Common myeloid progenitor, CD34-positive (primary cell): ENCODE results near the gene HMG20B.
A peak's percentile ranks its signal among the peaks of the same experiment; 100 is the strongest.

Experiments used
- CTCF ChIA-PET: fragments of 350-600 bp; sonication (Branson Sonifier 250); formaldehyde crosslinking; loops from one replicate; lab custom pipeline; 2021; ENCODE audit warnings: antibody characterized with exemption; lab: Charles Lee
- POLR2A ChIA-PET: fragments of 350-600 bp; sonication (Branson Sonifier 250); formaldehyde crosslinking; loops from one replicate; lab custom pipeline; 2021; ENCODE audit warnings: antibody characterized with exemption; lab: Charles Lee
- DNase-seq, 3 donors: peaks; one replicate each; pipeline versions ENCODE4 v3.0.0 to v3.0.0-alpha.2; 2013
- H3K27ac ChIP-seq, 2 experiments: 1 replicate in 1 of 2; 2 replicates in 1 of 2; pipeline ENCODE4 v1.7.0; 2013; ENCODE audit warnings: inconsistent platforms in 2 of 2, low read length in 2 of 2, mild to moderate bottlenecking in 2 of 2, low read depth in 1 of 2, moderate library complexity in 1 of 2; ENCODE audit not compliant: severe bottlenecking in 2 of 2, insufficient read depth in 1 of 2, poor library complexity in 1 of 2
- H3K27me3 ChIP-seq, 5 experiments: replicated peaks in 2 of 5; 1 replicate in 3 of 5; 2 replicates in 2 of 5; pipeline versions ENCODE4 v1.6.1 to v1.7.0; 2013; ENCODE audit warnings: low read length in 4 of 5, mild to moderate bottlenecking in 2 of 5, moderate library complexity in 2 of 5, inconsistent platforms in 1 of 5; ENCODE audit not compliant: insufficient read depth in 5 of 5, control insufficient read depth in 4 of 5
- H3K36me3 ChIP-seq, 4 experiments: 1 replicate in 2 of 4; 2 replicates in 2 of 4; pipeline versions ENCODE4 v1.6.1 to v1.7.0; 2013; ENCODE audit warnings: low read length in 3 of 4, control low read depth in 1 of 4, mild to moderate bottlenecking in 1 of 4; ENCODE audit not compliant: control insufficient read depth in 4 of 4, insufficient read depth in 4 of 4
- H3K4me1 ChIP-seq, 4 experiments: 1 replicate in 3 of 4; 2 replicates in 1 of 4; pipeline versions ENCODE4 v1.6.1 to v1.7.1; 2013; ENCODE audit warnings: low read length in 3 of 4, mild to moderate bottlenecking in 3 of 4, control low read depth in 1 of 4, inconsistent platforms in 1 of 4, moderate library complexity in 1 of 4; ENCODE audit not compliant: control insufficient read depth in 4 of 4, insufficient read depth in 4 of 4; ENCODE audit errors: control extremely low read depth in 1 of 4
- H3K4me3 ChIP-seq, 7 experiments: 1 replicate in 4 of 7; 2 replicates in 3 of 7; pipeline versions ENCODE4 v1.5.1 to v1.7.0; 2013; ENCODE audit warnings: mild to moderate bottlenecking in 7 of 7, low read length in 6 of 7, moderate library complexity in 6 of 7, inconsistent platforms in 2 of 7, low read depth in 2 of 7, control low read depth in 1 of 7; ENCODE audit not compliant: insufficient read depth in 4 of 7, control insufficient read depth in 1 of 7; ENCODE audit errors: extremely low read depth in 1 of 7
- H3K9me3 ChIP-seq, 5 experiments: 1 replicate in 4 of 5; 2 replicates in 1 of 5; pipeline versions ENCODE4 v1.6.1 to v1.7.1; 2013; ENCODE audit warnings: low read length in 4 of 5, mild to moderate bottlenecking in 2 of 5, inconsistent platforms in 1 of 5, low read depth in 1 of 5, moderate library complexity in 1 of 5; ENCODE audit not compliant: control insufficient read depth in 4 of 5, insufficient read depth in 2 of 5; ENCODE audit errors: control extremely low read depth in 1 of 5
- WGBS: methylation state at CpG from one replicate; pipeline ENCODE4 v1.1.5; 2013; ENCODE audit not compliant: insufficient coverage; 5-methylcytosine and 5-hydroxymethylcytosine counted together

Gene HMG20B

GRCh38 chr19:3537101-3537437, 35.7 kb upstream of the HMG20B start:
- DNase-seq: no peak
- CTCF ChIA-PET: interaction anchor here (0.9 kb wide), 1 partner anchor 20 kb away, joined by 3 read pairs; no protein-coding TSS in a partner anchor
- 96% methylated on average over 8 of the region's 13 CpGs for WGBS
- no peaks in the 10 kb centered on the region for H3K9me3 ChIP-seq
- peaks cover 0 to 4% (median 0%) of the 10 kb centered on the region in 4 experiments for H3K4me1 ChIP-seq
- H3K4me3 ChIP-seq: no peak overlapping the region
- H3K27ac ChIP-seq: no peak overlapping the region
- POLR2A ChIA-PET: interaction anchor here (0.9 kb wide), 2 partner anchors 17 to 24 kb away, joined by 3 to 4 read pairs; no protein-coding TSS in a partner anchor
- H3K36me3 ChIP-seq: peaks cover 13 to 64% (median 40%) of the 10 kb centered on the region in 4 experiments
- H3K27me3 ChIP-seq: no peaks in the 10 kb centered on the region

DNA sequence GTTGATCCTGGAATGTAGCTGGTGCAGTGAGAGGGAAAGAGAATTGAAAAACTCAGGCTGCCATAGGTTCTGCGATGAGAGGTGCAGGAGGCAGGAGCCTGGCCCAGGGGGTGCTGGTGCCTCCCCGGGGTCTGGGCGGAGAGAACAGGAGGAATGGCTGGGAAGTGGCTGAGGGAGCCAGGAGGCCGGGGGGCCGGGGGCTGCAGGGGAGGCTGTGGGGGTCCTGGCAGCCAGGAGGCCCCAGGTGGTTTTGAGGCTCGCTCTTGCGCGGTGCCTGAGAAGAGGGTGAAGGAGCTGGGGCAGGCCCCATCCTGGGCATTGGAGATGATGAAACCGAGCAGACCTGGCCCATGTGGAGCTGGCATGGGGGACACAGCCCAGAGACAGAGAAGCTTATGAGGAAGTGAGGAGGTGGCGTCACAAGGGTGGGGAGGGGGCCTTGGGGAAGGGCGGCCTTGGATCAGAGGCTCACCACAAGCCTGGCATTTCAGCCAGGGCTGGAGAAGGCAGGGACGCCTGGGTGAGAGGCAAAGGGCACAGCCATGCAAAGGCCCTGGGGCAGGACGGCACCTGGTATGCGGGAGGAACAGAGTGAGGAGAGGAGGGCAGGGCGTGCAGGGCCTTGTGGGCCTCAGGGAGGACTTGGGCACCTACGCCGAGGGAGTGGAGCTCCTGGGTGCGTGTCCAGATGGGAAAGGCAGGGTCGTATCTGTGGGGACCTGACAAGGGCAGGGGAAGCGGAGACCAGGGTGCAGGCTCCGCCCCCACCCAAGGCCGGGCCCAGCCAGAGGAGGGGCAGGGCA, 35.1 kb upstream of the HMG20B start:
- POLR2A ChIA-PET: interaction anchor here (0.9 kb wide), 1 partner anchor 17 kb away, joined by 4 read pairs; no protein-coding TSS in a partner anchor
- Histone ChIP-seq H3K36me3 (peaks cover 11 to 59% (median 38%) of the 10 kb centered on the region in 4 experiments), H3K27ac (no peak overlapping the region), H3K27me3 (no peaks in the 10 kb centered on the region), H3K4me1 (peaks cover 0 to 4% (median 0%) of the 10 kb centered on the region in 4 experiments), H3K9me3 (no peaks in the 10 kb centered on the region), H3K4me3 (no peak overlapping the region)
- CTCF ChIA-PET: no interaction called here
- DNase-seq: peak in 1 of 3 donors; percentile 22
- 96% methylated on average over 17 of the region's 22 CpGs for WGBS

GRCh38 chr19:3538258-3538929, 34.4 kb upstream of the HMG20B start:
- Histone ChIP-seq H3K4me1 (peaks cover 0 to 4% (median 0%) of the 10 kb centered on the region in 4 experiments), H3K4me3 (no peak overlapping the region), H3K9me3 (no peaks in the 10 kb centered on the region), H3K27me3 (no peaks in the 10 kb centered on the region), H3K36me3 (peaks cover 9 to 55% (median 36%) of the 10 kb centered on the region in 4 experiments), H3K27ac (no peak overlapping the region)
- WGBS: 92% methylated on average over 21 of the region's 25 CpGs
- ChIA-PET POLR2A (no interaction called here), CTCF (no interaction called here)
- DNase-seq: no peak

GRCh38 chr19:3538965-3539755, 33.6 kb upstream of the HMG20B start, which contains the start of gene TEKTIP1:
TSS of gene TEKTIP1 (plus strand) at chr19:3539174. CDS start at chr19:3539178, 4 bp downstream.
- peaks cover 8 to 54% (median 38%) of the 10 kb centered on the region in 4 experiments for H3K36me3 ChIP-seq
- no peak within 1 kb of the TSS for H3K4me3 ChIP-seq
- peaks cover 0 to 4% (median 0%) of the 10 kb centered on the region in 4 experiments for H3K4me1 ChIP-seq
- WGBS: 87% methylated on average over 25 of the region's 28 CpGs
- H3K27me3 ChIP-seq: no peaks in the 10 kb centered on the region
- ChIA-PET CTCF (interaction anchor here (0.8 kb wide), 1 partner anchor 54 kb away, joined by 3 read pairs; no protein-coding TSS in a partner anchor), POLR2A (no interaction called here)
- DNase-seq: no peak
- H3K27ac ChIP-seq: no peak within 1 kb of the TSS
- H3K9me3 ChIP-seq: no peaks in the 10 kb centered on the region

DNA sequence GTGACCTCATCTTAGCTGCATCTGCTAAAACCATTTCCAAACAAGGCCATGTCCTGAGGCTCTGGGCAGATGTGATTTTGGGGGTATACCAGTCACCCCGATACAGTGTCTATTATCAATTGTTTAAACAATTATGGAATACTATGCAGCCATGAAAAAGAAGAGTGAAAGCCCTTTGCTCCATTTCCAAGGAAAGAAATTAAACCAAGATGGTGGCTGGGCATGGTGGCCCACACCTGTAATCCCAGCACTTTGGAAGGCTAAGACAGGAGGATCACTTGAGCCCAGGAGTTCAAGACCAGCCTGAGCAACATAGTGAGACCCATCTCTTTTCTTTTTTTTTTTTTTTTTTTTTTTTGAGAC, 33.0 kb upstream of the HMG20B start:
- Histone ChIP-seq H3K4me3 (no peak overlapping the region), H3K36me3 (peaks cover 3 to 54% (median 37%) of the 10 kb centered on the region in 4 experiments), H3K27me3 (no peaks in the 10 kb centered on the region), H3K27ac (no peak overlapping the region), H3K4me1 (peaks cover 0 to 4% (median 0%) of the 10 kb centered on the region in 4 experiments), H3K9me3 (no peaks in the 10 kb centered on the region)
- ChIA-PET CTCF (interaction anchor here (0.8 kb wide), 1 partner anchor 55 kb away, joined by 3 read pairs; no protein-coding TSS in a partner anchor), POLR2A (no interaction called here)
- WGBS: no CpG with 5 or more reads among the region's 1 CpG
- no peak for DNase-seq

DNA sequence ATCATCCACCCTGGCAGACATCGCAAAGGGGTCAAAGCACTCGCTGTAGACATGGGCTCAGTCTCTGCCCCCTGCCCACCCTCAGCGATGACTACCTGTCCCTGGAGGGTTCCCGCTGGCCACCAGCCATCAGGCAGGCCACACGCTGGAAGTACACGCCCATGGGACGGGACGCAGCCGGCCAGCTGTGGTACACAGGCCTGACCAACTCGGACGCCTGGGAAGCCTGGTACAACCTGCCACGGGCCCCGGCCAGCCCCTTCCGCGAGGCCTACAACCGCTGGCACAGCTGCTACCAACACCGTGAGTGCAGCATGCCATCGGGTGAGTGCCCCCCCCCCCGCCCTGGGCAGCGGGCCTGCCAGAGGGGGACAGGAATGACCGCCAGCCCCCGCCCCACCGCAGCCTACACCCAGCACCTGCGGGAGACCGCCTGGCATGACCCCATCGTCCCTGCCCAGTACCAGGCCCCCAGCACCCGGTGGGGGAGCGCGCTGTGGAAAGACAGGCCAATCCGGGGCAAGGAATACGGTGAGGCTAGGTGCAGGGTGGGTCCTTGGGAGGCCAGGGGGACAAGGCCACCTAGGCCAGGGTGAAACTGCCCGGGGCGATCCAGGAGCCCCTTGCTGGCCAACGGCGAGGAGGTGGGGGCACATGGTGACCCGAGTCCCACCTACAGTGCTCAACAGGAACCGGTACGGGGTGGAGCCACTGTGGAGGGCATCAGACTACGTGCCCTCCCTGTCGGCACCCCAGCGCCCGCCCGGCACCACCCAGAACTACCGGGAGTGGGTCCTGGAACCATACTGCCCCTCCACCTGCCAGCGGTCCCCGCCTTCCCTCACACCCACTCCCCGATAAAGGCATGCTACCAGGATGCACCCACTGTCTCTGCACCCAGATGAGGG, 29.3 kb upstream of the HMG20B start:
- 92% methylated on average over 32 of the region's 47 CpGs for WGBS
- DNase-seq: no peak
- POLR2A ChIA-PET: no interaction called here
- Histone ChIP-seq H3K27me3 (no peaks in the 10 kb centered on the region), H3K4me3 (no peak overlapping the region), H3K4me1 (peaks cover 0 to 6% (median 1%) of the 10 kb centered on the region in 4 experiments), H3K9me3 (no peaks in the 10 kb centered on the region), H3K36me3 (peaks cover 2 to 59% (median 34%) of the 10 kb centered on the region in 4 experiments), H3K27ac (no peak overlapping the region)
- CTCF ChIA-PET: interaction anchor here (1.3 to 4.4 kb wide), 3 partner anchors 12 to 79 kb away, joined by 4 to 25 read pairs (median 5); partner anchors contain the start of gene MFSD12
